Right lobe of liver (tissue), 6 donors: ENCODE results near the gene OR10K1. TPM values are rescaled to one million over a fixed set of nuclear protein-coding genes. Genes with fewer than 3 reads are reported as not detected.

ENCODE experiments used
- ATAC-seq, 4 donors: fragments of 200-7000 bp; cut with Tn5 transposase; one replicate each; pipeline ENCODE4 v1.9.1; 2020; ENCODE audit warnings: mild to moderate bottlenecking in 4 of 4, moderate library complexity in 4 of 4
- DNase-seq, 3 donors: peaks; one replicate each; pipeline ENCODE4 v3.0.0-alpha.2; 2020
- H3K27ac ChIP-seq, 3 donors: fragments of 200-600 bp; one replicate each; pipeline ENCODE4 v1.8.0; 2022
- H3K27me3 ChIP-seq, 2 donors: fragments of 200-600 bp; one replicate each; pipeline ENCODE4 v1.8.0; 2022
- H3K36me3 ChIP-seq, 4 donors: fragments of 200-600 bp; sonication (generic) in 1 of 4; one replicate each; pipeline versions ENCODE4 v1.5.1 to v1.8.0; 2017 to 2022; ENCODE audit warnings: control low read depth in 1 of 4
- H3K4me1 ChIP-seq, 4 donors: fragments of 200-600 bp; sonication (generic) in 1 of 4; one replicate each; pipeline versions ENCODE4 v1.5.1 to v1.8.0; 2017 to 2022; ENCODE audit warnings: control low read depth in 1 of 4
- H3K4me3 ChIP-seq, 3 donors: fragments of 200-600 bp; one replicate each; pipeline ENCODE4 v1.8.0; 2022
- H3K9me3 ChIP-seq, 4 donors: fragments of 200-600 bp; sonication (generic) in 1 of 4; one replicate each; pipeline versions ENCODE4 v1.5.1 to v1.8.0; 2017 to 2022; ENCODE audit warnings: control low read depth in 1 of 4
- POLR2A ChIP-seq: fragments of 450-650 bp; IDR thresholded peaks from one replicate; pipeline ENCODE4 v1.6.1; 2017; ENCODE audit warnings: antibody characterized with exemption, mild to moderate bottlenecking
- WGBS: methylation state at CpG from one replicate; pipeline ENCODE4 v1.1.6; 2018; ENCODE audit warnings: low coverage, low lambda C conversion rate; ENCODE audit not compliant: insufficient coverage; ENCODE audit errors: missing lambda C conversion rate; 5-methylcytosine and 5-hydroxymethylcytosine counted together
- intact Hi-C, 2 donors: fragments of 100-400 bp; cut with DNase I; formaldehyde crosslinking; loops; one replicate each; pipeline versions ENCODE4 v1.11.2 to v1.14.1; 2022
- total RNA-seq, 6 experiments: library from RNA; depleted of rRNA in 2 of 6; stranded (reverse); fragments of >200 nt in 2 of 6; fragmentation: NEBNext Ultra II Directional in 3 of 6; extraction: Animal tissue kit (Norgen Biotek cat#: 25700) in 3 of 6; gene quantifications; one replicate each; pipeline versions ENCODE4 v1.1.0 to v1.2.4, GENCODE V29; 2016 to 2023
- TF ChIP-seq, protein P1 (sequence below), 4 donors: fragments of 200-600 bp in 3 of 4; fragments of 450-650 bp in 1 of 4; IDR thresholded peaks; one replicate each; pipeline versions ENCODE4 v1.5.1 to v1.8.0; 2016 to 2022; ENCODE audit warnings: antibody characterized with exemption in 4 of 4, mild to moderate bottlenecking in 2 of 4
- donor health status: DM: no; HTN: yes; CAD: no.
- donor health status: DM: no; HTN: no; CAD: no.
- donor health status: DM: no; HTN: no; CAD: no.
- donor health status: DM: no; HTN: yes; CAD: no.
- donor health status: DM: no; HTN: yes; CAD: no.

The OR10K1 gene
- total RNA-seq, 6 experiments from 2014 or later: not detected

DNA sequence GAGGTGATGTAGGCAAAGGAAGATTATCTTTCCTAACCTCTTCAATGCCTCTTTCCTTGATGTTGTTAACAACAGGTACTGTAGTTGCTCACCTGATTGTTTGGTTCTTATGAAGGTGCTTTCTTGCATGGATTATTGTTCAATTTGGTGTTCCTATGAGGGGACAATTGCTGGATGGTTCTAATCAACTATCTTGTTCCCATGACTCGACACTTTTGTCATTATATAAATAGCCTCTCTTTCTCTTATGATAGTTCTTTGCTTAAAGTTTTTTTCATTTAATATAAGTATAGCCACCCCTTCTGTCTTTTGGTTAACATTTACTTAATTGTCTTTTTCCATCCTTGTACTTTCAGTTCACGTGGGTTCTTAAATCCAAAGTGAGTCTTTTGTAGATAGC is 45.9 kb downstream of the OR10K1 start:
- ATAC-seq (no peak), DNase-seq (no peak)
- Histone ChIP-seq H3K4me1 (no peaks in the 10 kb centered on the region), H3K9me3 (no peaks in the 10 kb centered on the region), H3K36me3 (no peaks in the 10 kb centered on the region), H3K4me3 (no peak overlapping the region), H3K27me3 (no peaks in the 10 kb centered on the region), H3K27ac (no peak overlapping the region)
- TF ChIP-seq, protein P1, sequence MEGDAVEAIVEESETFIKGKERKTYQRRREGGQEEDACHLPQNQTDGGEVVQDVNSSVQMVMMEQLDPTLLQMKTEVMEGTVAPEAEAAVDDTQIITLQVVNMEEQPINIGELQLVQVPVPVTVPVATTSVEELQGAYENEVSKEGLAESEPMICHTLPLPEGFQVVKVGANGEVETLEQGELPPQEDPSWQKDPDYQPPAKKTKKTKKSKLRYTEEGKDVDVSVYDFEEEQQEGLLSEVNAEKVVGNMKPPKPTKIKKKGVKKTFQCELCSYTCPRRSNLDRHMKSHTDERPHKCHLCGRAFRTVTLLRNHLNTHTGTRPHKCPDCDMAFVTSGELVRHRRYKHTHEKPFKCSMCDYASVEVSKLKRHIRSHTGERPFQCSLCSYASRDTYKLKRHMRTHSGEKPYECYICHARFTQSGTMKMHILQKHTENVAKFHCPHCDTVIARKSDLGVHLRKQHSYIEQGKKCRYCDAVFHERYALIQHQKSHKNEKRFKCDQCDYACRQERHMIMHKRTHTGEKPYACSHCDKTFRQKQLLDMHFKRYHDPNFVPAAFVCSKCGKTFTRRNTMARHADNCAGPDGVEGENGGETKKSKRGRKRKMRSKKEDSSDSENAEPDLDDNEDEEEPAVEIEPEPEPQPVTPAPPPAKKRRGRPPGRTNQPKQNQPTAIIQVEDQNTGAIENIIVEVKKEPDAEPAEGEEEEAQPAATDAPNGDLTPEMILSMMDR (IDR thresholded peaks at IDR 0.05): no peak
- no peak for TF ChIP-seq POLR2A
- intact Hi-C loops: no loop called here
- WGBS: 59% methylated on average over 2 of the region's 2 CpGs

- Histone ChIP-seq H3K4me3 (no peak overlapping the region), H3K36me3 (no peaks in the 10 kb centered on the region), H3K9me3 (no peaks in the 10 kb centered on the region), H3K4me1 (no peaks in the 10 kb centered on the region), H3K27me3 (no peaks in the 10 kb centered on the region), H3K27ac (no peak overlapping the region)
- WGBS: 27% methylated on average over 4 of the region's 4 CpGs
- TF ChIP-seq, protein P1 (IDR thresholded peaks at IDR 0.05): no peak
- no peak for TF ChIP-seq POLR2A
- intact Hi-C loops: no loop called here
- DNase-seq (no peak), ATAC-seq (no peak)
Measured at GRCh38 chr1:158509471-158510156, 48.0 kb downstream of the OR10K1 start.

DNA sequence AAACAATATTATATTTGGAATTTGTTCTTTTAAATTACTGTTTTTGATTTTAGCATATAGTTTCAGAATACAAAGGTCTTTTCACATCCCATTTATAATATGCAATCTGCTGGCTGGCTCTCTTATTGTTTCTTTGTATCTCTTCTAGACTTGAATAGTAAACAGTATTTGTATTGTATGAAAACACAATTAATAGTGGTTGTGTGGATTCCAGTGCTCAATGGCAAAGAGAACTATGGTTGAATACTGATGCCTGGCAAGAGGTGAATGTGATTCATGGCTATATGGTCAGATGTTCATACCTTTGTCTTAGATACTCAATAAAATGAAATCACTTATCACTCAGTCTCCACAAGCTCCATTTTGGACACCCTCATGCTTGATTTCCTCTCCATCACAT is 55.3 kb downstream of the OR10K1 start:
- ATAC-seq (no peak), DNase-seq (no peak)
- H3K4me3 ChIP-seq: no peak overlapping the region
- no peak overlapping the region for H3K27ac ChIP-seq
- no peak for TF ChIP-seq POLR2A
- H3K9me3 ChIP-seq: no peaks in the 10 kb centered on the region
- H3K36me3 ChIP-seq: no peaks in the 10 kb centered on the region
- H3K4me1 ChIP-seq: no peaks in the 10 kb centered on the region
- no peaks in the 10 kb centered on the region for H3K27me3 ChIP-seq
- intact Hi-C loops: no loop called here

Other genes with a start within 250 kb of the OR10K1 start
- not detected for gene CD1A, start 207.4 kb upstream of the OR10K1 start, total RNA-seq
- under 1 TPM in 3 of 6 experiments, not detected in 3; 0.24 to 0.60 (median 0.31) TPM for gene CD1C, start 171.9 kb upstream of the OR10K1 start, total RNA-seq
- gene CD1B, start 130.3 kb upstream of the OR10K1 start, total RNA-seq: not detected
- under 1 TPM in 1 of 6 experiments, not detected in 5; 0.58 TPM for gene CD1E, start 107.9 kb upstream of the OR10K1 start, total RNA-seq
- gene OR10T2, start 62.4 kb upstream of the OR10K1 start, total RNA-seq: not detected
- not detected for gene OR10K2, start 35.6 kb upstream of the OR10K1 start, total RNA-seq
- gene OR10R2, start 10.4 kb downstream of the OR10K1 start, total RNA-seq: not detected
- gene OR6Y1, start 92.6 kb downstream of the OR10K1 start, total RNA-seq: not detected
- gene OR6P1, start 108.7 kb downstream of the OR10K1 start, total RNA-seq: not detected
- gene OR10X1, start 118.1 kb downstream of the OR10K1 start, total RNA-seq: not detected
- gene OR10Z1, start 143.4 kb downstream of the OR10K1 start, total RNA-seq: not detected
- gene SPTA1, start 224.9 kb downstream of the OR10K1 start, total RNA-seq: 1 to 10 TPM in 2 of 6 experiments, under 1 TPM in 2, not detected in 2; 0.18 to 4.3 (median 1.0) TPM
- not detected for gene OR6K2, start 238.8 kb downstream of the OR10K1 start, total RNA-seq